GM19372 (cell line): ENCODE results near the gene EBF3.

Experiments used
- ATAC-seq: cut with Tn5 transposase; IDR thresholded peaks from one replicate; pipeline ENCODE4 v1.9.1; 2021; ENCODE audit warnings: mild to moderate bottlenecking, low read depth, moderate library complexity; ENCODE audit not compliant: unreplicated experiment

The EBF3 gene

GRCh38 chr10:129895811-129896135 lies 68.3 kb downstream of the EBF3 start:
- no peak for ATAC-seq

DNA sequence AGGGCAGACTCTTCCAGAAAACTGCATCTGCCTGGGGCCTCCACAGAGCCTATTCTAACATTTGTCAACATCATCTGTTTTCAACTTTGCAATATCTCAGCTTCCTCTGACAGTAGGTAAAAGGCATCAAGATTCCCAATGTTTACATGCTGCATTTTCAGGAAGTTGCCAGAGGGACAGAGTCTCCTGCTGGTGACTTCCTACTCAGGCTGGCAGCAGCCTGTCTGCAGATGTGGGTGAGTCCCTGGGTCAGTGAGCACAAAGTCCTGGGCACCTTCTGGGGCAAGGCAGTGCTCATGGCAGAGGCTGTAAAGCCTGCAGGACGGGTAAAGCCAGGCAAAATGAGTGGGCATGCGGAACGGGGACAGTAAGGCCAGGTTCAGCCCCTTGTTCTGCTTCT lies 69.4 kb downstream of the EBF3 start:
- ATAC-seq, result no peak

- no peak for ATAC-seq
These were observed 70.7 kb downstream of the EBF3 start for GRCh38 chr10:129893104-129894089.

GRCh38 chr10:129892548-129893052 lies 71.5 kb downstream of the EBF3 start:
- no peak for ATAC-seq

DNA sequence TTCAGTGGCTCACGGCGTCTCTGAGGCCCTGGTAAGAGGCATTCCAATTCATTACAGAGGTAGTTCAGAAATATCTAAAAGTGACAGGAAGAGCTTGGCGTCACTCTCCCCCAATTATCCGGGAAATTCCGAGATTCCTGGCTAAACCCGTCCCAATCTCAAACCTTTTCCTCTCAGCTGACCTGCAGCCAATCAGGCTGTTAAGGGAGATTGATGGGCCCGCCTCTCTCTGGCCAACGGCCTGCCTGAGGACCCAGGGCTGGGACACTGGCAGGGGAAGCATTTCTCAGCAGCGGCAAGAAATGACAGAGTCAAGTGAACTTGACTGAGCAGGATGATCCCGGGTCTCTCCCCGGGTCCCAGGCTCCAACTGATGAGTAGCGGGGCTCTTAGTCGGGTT lies 72.3 kb downstream of the EBF3 start:
- ATAC-seq, result no peak

DNA sequence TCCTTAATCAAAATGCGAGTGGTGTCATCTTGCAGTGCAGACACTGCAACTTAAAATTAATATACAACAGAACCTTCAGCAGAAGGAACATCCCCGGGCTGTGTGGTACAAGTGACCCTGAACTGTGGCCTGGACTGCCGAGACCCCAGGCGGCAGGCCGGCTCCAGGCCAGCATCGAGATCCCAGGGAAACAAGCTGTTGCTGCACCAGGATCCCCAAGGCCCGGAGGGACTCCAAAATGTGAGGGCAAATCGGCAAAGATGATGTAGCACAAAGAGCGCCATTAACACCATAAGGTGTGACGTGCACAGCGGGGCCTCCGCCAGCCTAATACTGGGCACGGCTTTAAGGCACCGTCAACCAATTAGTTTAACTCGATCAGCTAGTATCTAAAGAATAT lies 73.9 kb downstream of the EBF3 start:
- no peak for ATAC-seq

DNA sequence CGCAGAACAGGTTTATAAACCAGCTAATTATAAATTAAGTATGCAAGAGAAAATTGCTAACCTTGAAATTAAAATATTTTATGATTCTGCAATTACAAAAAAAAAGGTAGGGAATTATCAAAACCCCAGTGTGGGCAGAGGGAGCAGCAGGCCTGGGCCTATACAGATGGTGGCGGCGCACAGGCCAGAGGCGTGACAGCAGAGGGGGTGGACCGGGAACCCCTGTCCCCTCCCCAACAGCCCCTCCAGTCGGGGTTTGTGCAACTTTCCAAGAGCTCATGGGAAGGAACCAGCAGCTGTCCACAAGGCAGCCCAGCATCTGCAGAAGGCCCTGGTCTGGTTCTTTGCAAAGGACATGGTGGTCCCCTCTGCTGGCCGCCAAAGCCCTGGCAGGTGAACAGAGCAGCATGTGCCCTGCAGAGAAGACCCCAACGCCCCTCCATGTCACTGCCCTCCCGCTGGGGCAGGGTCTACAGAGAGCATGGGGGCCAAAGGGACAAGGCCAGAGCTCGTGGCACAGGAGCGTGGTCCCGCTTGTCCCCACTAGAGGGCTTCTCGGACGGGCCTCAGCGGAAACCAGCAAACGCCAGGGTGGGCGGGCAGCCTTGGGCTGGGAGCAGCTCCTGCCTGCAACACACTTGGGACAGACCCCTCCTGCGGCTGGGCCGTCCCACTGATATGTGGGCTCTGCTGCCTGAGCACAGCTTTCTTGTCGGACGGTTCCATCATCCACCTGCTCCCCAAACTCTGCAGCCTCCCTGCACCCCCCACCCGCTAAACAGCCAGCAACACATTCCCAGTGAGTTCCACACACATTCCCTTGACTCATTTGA lies 75.1 kb downstream of the EBF3 start:
- no peak for ATAC-seq

DNA sequence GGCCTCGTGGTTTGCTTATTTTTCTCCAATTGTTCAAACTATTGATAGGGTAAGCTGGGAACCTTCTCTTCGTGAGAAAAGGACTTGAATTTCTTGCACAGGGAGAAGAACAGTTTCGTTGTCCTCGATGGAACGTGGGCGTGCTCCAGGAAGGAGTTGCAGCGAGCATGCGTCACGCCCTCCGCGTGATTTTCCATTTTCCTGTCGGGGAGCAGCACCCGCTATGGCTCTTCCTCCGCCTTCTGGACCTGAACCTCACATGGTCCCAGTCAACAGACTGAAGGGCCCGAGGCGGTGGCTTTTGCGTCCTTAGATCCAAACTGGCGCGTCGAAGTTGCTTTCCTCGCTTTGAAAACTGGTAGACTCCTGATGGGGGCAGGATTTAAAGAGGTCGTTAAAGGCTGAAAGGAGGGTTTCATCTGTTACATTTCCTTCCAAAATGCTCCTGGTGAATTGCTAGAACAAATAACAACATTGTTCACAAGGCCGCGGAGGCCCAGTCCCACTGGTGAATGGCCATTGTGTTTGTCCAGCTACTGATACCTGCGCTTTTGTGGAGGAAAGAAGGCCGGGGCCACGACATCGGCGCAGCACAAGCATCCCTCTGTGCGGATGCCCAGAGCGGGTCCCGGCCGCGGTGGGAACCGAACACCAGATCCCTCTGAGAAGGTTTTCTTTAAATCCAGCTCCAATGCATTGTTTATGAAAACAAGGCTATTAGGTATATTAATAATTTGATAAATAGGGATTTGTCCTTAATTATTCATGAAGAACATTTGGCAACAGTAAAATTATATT lies 75.9 kb downstream of the EBF3 start:
- no peak for ATAC-seq

- no peak for ATAC-seq
These were observed 76.6 kb downstream of the EBF3 start for GRCh38 chr10:129887381-129887905.

- no peak for ATAC-seq
These were observed 77.8 kb downstream of the EBF3 start for GRCh38 chr10:129886263-129886662.

GRCh38 chr10:129885526-129885925 lies 78.5 kb downstream of the EBF3 start:
- ATAC-seq, result no peak

DNA sequence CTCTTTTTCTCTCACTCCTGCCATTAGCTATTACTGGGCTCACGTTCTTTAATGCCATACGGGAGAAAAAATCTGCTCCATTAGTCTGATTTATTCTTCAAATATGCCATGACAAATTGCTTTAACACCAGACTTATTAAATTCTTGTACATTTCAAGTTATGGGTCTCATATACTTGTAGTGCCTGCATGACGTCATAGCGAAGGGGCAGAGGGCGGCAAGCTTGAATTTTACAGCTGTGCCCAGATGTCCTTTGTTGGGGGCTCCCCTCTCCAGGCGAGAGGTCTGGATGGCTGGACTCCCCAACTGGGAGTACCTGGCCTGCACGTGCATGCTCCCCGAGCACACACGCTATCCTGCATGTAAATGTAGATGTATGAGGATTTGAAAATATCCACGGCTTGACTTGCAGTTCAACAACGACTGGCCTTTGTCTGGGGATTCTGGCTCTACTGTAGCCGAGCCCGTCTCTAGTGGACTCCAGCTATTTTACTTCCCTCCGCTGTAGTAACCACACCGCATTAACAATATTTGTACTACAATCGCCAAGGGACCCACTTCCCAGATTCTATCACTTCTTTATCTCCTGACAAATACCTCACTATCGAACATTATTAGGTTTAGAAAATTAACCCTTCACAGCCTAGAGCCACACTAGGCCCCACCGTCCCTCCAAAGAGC lies 79.5 kb downstream of the EBF3 start:
- ATAC-seq, result no peak

- no peak for ATAC-seq
These were observed 80.3 kb downstream of the EBF3 start for GRCh38 chr10:129883626-129884397.

- ATAC-seq, result no peak
These were observed 81.0 kb downstream of the EBF3 start for GRCh38 chr10:129883029-129883428.

DNA sequence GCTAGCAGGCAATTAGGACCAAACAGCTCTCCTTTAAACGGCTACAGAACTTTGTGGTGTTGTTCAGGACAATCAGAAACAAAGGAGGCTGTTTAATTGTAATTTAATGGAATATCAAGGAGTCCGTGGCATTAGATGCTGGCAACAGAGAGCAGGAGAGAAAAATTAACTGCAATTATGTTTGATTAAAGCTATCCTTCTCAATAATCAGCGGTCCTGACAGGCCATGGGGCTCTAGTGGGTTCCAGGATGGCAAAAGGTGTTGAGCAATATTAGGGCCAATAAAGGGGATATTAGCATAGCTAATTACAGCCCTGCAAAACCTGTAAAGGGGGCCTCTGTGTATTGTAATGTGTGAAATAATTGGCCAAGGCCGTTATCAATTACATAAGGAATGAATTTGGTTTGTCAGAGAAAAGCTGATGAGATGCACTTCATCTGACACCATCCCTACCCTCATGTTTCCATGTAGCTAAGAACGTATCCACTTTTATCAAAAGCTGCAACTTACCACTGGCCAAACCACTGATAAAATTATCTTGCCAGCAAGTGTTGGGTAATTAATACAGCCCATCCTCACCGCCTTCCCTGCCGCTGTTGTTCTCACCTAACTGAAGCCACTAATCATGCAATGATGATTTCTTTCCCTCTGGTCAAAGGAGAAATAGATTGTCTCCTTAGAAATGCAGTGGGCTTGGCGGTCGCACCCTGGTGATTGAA lies 81.6 kb downstream of the EBF3 start:
- ATAC-seq, result no peak

DNA sequence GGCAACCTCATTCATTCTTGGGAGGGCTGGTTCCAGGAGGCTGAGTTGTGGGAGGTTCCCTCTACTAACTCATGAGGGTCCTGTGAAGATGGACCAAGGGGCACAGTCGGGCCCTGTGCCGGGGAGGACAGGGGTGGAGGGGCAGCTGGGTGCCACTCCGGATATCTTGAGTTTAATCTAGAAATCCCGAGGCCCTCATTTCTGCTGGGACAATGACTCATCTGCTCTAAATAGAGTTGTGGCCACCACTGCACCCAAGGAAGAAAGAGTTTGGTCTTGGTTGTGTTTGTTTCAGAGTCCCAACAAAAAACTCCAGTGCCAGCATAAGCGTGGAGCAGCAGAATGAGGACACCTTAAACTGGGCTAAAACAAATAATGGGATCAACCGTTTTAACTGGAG lies 82.4 kb downstream of the EBF3 start:
- ATAC-seq, result no peak

DNA sequence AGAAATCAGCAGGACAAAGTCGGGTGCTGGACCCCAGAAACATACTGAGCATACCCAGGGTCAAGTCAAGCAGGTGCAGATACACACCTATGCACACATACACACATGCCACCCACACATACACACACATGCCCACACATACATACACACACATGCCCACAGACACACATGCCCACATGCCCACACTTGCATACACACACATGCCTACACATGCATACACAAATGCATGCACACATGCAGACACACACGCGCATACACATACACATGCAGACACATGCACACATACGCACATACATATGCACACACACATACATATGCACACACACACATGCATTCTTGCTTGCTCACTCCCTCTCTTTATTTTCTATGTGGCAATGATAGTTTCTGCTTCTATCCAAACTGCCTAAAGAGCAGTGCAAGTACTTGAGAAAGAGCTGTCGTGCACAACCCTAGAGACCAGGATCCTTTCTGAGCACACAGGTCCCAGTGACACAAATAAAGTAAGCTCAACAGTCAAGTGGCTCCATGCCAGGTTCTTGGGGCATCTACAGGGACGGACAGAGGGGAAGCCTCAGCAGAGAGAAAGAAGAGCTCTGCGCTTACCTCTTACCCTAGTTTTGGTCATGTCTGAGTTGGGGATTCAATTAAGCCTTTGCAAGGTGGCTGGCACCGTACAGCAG lies 83.7 kb downstream of the EBF3 start:
- no peak for ATAC-seq

- no peak for ATAC-seq
These were observed 84.4 kb downstream of the EBF3 start for GRCh38 chr10:129879655-129880054.
